ENCODE results near the gene OGFOD2.

DNA sequence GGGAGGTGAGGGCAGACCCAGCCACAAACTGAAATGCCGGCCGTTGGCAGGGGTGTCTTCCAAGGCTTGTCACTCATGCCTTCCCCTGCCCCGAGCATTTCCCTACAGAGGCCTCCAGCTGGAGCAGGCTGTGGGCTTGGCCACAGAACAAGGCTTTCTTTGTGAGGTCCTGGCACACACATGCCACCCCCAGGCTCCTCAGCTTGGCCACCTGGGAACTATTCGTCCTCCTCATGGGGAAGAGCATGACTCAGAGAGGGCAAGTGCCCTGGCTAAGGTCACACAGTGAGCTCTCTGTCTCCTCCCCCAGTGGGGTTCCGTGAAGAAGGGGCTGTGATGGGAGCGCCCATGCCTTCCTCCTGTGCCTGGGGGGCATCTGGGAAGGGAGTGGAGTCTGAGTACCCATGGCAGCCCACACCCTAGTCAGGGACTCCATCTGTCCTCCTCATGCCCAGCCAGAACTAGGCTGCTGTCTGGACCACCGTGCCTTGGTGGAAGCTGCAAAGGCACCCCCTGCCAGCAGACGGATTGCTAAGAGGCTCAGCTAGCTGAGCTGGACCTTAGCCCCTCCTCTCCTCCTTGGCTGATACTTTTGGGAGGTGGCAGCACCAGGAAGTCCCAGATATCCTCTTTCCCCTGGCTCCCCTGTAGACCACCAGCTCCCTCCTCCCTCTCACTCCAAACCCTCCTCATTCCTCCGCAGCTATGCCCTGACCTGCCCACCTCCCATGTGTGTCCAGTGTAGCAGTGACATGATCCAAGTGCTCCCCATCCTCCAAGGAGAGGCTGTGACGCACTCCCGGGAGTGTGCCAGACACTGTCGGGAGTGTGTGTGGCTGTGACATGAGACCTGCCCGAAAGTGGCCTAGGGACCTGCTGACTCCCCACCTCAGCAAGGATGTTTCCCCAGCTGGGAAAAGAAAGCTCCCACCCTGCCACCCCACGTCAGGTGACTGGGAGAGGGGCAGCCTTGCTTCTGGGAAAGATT lies 30.1 kb upstream of the OGFOD2 start:
- TF ChIP-seq POLR2AphosphoS5 (IDR thresholded peaks at IDR 0.05): peak; percentile 62
- no peak for TF ChIP-seq CTCF (IDR thresholded peaks at IDR 0.05)
